GM18505 (cell line): ENCODE data around the gene SLC5A12.

Experiments used
- ATAC-seq: cut with Tn5 transposase; IDR thresholded peaks from one replicate; pipeline ENCODE4 v1.9.1; 2021; ENCODE audit not compliant: unreplicated experiment
- POLR2A ChIP-seq: IDR thresholded peaks from 4 replicates; pipeline ENCODE4 v1.6.1; 2011; ENCODE audit warnings: borderline replicate concordance; ENCODE audit not compliant: insufficient read depth, insufficient read length; ENCODE audit errors: extremely low read depth

Gene SLC5A12

GRCh38 chr11:26721948-26722475 is at the start of gene SLC5A12:
TSS of gene SLC5A12 (minus strand) at chr11:26722060. CDS start at chr11:26721714, 346 bp downstream.
- no peak for ATAC-seq
- TF ChIP-seq POLR2A, result no peak

DNA sequence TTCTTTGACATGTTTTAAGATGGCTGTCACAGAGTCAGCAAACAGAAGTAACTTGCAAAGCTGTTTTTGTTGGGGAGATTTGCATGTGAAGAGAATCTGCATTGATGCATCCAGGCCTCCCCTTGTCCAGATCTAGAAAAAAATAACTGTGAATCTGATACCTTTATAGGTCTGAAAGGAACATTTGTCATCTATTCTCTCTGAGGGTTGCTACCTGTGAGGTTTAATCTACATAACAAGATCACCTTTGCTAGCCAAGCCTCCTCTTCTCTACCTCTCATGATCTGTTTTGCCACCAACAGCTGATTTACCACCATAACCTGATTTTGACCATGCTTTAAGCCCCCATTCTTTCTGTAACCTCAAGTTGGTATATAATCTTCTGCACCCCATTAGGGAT is 47.2 kb upstream of the SLC5A12 start:
- ATAC-seq, result no peak
- TF ChIP-seq POLR2A, result no peak

GRCh38 chr11:26767060-26767459 is 45.2 kb upstream of the SLC5A12 start:
- ATAC-seq, result no peak
- TF ChIP-seq POLR2A, result no peak

GRCh38 chr11:26765323-26765722 is 43.5 kb upstream of the SLC5A12 start:
- no peak for TF ChIP-seq POLR2A
- ATAC-seq, result no peak

DNA sequence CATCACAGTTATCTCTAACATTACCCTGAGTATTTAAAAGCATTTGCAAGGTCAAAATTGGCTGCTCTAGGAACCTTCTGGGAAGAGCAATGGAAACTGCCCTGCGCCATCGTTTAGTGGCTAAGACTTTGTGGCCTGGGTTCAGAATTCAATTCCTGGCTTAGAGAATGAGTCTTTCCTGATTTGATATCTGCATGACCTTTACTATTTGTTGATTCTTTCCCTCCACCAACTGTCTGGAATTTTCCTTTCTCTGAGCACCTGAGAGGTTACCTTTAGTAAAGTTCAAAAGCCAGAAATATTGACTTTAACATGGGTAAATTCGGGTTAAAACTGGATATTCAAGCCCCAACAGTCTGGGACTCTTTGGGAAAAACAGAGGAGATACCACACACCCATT is 43.0 kb upstream of the SLC5A12 start:
- TF ChIP-seq POLR2A, result no peak
- no peak for ATAC-seq

DNA sequence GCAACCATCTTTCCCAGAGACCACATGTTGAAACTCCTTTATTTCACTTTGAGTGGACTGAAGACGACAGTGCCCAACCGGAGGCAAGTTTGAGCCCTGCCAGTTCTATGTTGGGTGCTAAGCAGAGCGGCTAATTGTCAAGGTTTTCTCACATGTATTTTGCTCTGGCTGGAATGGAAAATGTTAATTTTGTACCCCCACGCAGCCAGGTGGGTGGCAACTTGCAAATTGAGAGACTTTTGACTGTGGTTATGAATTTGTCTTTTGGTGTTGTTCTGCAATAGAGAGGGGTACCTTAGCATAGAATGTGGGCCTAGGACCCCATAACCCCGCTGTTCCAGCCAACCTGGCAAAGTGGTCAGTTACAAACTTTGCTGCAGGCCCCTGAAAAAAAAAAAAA is 42.5 kb upstream of the SLC5A12 start:
- no peak for TF ChIP-seq POLR2A
- no peak for ATAC-seq

DNA sequence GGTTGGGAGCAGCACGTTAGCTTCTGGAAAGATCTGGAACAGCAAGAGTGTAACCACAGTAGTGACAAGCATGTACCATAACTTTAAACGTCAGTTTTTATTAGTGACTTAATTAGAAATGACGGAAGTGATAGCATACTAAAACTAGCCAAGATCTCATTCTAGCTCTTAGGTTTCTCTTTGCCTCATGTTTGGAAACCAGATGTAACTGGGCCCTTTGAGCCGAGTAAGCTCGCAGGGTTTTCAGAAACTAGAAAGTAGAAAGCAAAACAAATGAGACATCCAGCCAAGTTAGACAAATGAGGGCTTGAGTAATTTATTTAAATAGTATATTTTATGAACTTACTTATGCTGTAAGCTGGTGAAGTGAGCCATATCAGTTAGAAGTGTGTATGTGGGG is 40.2 kb upstream of the SLC5A12 start:
- no peak for ATAC-seq
- no peak for TF ChIP-seq POLR2A

DNA sequence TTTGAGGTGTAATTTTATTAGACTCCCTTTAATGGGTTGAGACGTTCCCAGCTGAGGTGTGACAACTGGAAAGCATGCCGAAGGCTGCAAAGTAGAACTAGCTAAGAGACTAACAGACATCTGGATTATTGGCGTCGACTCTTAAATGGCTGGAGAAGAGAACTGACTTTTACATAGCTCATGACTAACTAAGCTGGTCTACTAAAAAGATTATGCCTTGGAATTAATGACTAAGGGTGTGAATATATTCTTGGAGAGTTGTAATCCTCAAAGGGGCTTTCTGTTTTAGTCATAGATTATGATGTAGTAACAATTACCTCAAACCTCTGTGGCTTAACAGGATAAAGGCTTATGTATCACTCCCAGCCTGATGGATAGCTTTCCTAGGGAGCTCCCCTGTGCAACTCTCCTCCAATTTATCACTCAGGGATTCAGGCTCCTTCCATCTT is 39.5 kb upstream of the SLC5A12 start:
- no peak for TF ChIP-seq POLR2A
- no peak for ATAC-seq

GRCh38 chr11:26757995-26758394 is 36.1 kb upstream of the SLC5A12 start:
- no peak for ATAC-seq
- no peak for TF ChIP-seq POLR2A

- no peak for TF ChIP-seq POLR2A
- no peak for ATAC-seq
Measured at GRCh38 chr11:26755762-26756161, 33.9 kb upstream of the SLC5A12 start.

- ATAC-seq, result peak; percentile 79
- no peak for TF ChIP-seq POLR2A
Measured at GRCh38 chr11:26753723-26754504, 32.1 kb upstream of the SLC5A12 start.

DNA sequence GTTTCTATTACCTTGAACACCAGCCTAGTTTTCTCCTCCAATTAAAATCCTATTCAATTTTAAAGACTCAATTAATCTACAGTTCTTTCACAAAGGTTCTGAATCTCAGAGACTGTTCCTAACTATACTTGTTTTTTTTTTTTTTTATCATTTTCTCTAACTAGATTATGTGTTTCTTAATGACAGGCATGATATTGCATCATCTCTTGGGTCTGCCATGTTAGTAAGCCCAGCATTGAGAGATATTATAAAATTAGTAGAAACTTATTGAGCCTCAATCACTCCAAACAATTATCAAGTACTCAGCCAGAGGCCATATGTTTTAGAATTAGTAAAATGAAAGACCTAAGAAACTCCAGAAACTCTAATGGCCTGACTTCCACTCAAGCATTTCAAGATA is 28.1 kb upstream of the SLC5A12 start:
- no peak for TF ChIP-seq POLR2A
- ATAC-seq, result no peak

DNA sequence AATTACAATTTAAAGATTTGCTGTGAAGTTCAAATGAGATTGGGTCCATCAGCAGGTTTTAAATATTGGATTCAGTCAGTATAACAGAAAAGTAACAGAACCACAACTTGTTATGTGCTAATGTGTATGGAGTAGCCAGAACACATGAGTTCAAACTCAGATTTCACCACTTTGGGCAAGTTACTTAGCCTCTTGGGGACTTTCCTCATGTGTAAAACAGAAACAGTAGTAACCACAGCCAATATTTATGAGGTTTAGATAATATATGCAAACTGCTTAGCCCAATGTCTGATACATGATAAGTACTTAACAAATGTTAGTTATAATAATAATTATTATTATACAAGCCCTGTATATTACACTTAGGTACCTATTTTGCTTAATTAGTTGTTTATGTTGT is 21.8 kb upstream of the SLC5A12 start:
- no peak for TF ChIP-seq POLR2A
- no peak for ATAC-seq

DNA sequence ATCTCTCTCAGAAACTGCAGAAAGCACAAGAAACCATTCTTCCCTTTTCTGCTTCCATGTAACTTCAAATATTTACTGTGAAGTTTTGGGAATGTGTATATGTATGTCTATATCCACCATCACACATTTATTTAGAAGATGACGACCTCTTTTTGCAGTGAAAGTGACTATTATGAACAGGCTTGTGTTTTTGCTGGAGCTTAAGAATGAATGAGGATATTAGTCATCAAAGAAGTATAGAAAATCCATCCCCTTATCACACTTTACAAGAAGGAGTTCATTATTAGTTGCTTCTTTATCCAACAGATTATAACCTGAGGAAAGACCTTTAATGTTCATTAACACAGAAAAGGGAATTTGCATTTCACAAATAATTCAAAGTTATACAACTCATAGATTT is 21.1 kb upstream of the SLC5A12 start:
- no peak for ATAC-seq
- no peak for TF ChIP-seq POLR2A

DNA sequence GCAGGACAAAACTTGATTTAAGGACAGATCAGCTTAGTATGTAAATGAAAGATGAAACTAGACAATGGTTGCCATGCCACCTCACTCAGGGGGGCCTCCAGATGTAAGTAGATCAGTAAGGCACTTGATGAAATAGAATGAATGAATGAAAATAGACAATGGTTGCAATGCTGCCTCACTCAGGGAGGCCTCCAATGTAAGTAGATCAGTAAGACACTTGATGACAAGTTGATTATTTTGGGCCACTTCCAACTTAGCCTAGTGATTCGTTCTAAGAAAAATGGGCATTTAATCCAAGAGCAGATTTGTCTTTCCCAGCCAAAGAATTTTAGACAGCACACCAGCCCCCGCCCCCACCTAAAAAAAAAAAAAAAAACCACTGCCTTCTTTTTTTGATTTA is 19.2 kb upstream of the SLC5A12 start:
- ATAC-seq, result no peak
- no peak for TF ChIP-seq POLR2A

DNA sequence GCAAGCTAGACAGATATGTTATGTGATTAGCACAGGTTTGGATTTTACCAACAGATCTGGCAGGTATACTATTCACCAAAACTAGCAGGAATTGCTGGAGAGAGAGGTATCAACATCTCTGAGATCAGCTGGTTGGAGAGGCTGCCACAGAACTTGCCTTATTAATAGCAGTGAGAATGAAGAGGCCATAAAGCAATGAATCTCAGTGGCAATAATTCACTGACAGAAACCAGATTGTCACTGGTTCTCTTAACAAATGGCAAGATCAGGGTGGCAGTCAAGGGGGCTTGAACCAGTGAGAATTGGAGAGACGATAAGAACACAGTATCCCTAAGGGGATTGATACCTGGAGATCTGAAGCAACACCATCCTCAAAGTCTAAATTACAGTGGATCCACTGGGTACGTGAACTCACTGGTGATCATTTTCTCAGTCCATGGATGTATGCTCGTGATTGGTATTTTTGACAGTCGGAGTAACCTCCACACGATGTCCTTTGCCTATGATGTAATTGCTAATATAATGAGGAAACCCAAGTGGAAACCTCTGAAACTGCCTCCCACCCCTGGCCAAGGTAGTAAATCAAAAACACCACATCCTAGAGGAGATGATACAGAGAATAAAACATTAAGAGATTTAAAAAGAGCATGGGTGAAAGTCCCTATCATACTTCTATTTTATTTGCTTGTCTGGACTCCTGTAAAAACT is 17.7 kb upstream of the SLC5A12 start:
- no peak for ATAC-seq
- TF ChIP-seq POLR2A, result no peak
